Endothelial cell of umbilical vein (primary cell): ENCODE data around the gene SLC30A4. TPM values are rescaled to one million over a fixed set of nuclear protein-coding genes. Genes with fewer than 3 reads are reported as not detected.

Experiments
- BruUV-seq: library from RNA; stranded (reverse); fragments of 400-500 nt; replicated peaks from 2 replicates; lab custom pipeline; 2021; lab: Mats Ljungman, UMichigan
- CTCF ChIA-PET: fragments of 300-600, 350-600 bp; sonication (Branson Sonifier 250); formaldehyde crosslinking; loops from one replicate; lab custom pipeline; 2021; ENCODE audit warnings: antibody characterized with exemption, inconsistent platforms; lab: Charles Lee
- POLR2A ChIA-PET: fragments of 300-600, 350-600 bp; sonication (Branson Sonifier 250); formaldehyde crosslinking; loops from one replicate; lab custom pipeline; 2021; ENCODE audit warnings: antibody characterized with exemption, inconsistent platforms; lab: Charles Lee
- DNase-seq: peaks from one replicate; pipeline ENCODE4 v3.0.0-alpha.2; 2011; ENCODE audit warnings: low read depth, low spot score
- FAIRE-seq: peaks from 2 replicates; lab custom pipeline; 2011; peaks lifted over from hg19 to GRCh38; lab: Jason Lieb, UNC
- H2AFZ ChIP-seq: 2 replicates; pipeline ENCODE4 v1.6.0; 2012; ENCODE audit warnings: low read depth, low read length, control low read depth, inconsistent platforms
- H3K27ac ChIP-seq: 2 replicates; pipeline ENCODE4 v1.5.1; 2011; ENCODE audit warnings: low read depth, mild to moderate bottlenecking, control low read depth, low read length, moderate library complexity; ENCODE audit not compliant: insufficient read depth
- H3K27me3 ChIP-seq, 2 experiments: 2 replicates each; pipeline versions ENCODE4 v1.6.0 to v1.6.1; 2011; ENCODE audit warnings: low read length in 2 of 2, mixed read lengths in 1 of 2; ENCODE audit not compliant: control insufficient read depth in 2 of 2, insufficient read depth in 2 of 2
- H3K36me3 ChIP-seq, 2 experiments: 2 replicates in 1 of 2; 3 replicates in 1 of 2; pipeline ENCODE4 v1.5.1; 2011; ENCODE audit warnings: low read length in 2 of 2, mild to moderate bottlenecking in 1 of 2, moderate library complexity in 1 of 2; ENCODE audit not compliant: control insufficient read depth in 2 of 2, insufficient read depth in 2 of 2; ENCODE audit errors: extremely low read depth in 1 of 2
- H3K4me1 ChIP-seq: 3 replicates; pipeline ENCODE4 v1.5.1; 2011; ENCODE audit warnings: mild to moderate bottlenecking, low read length; ENCODE audit not compliant: control insufficient read depth, insufficient read depth; ENCODE audit errors: extremely low read depth
- H3K4me2 ChIP-seq: 2 replicates; pipeline ENCODE4 v1.6.1; 2011; ENCODE audit warnings: low read length, control low read depth, mixed read lengths; ENCODE audit not compliant: insufficient read depth
- H3K4me3 ChIP-seq, 3 experiments: fragments of 200-600 bp in 1 of 3; sonication (generic), shearing (Covaris generic) in 1 of 3; replicated peaks in 1 of 3; 2 replicates each; pipeline ENCODE4 v1.5.1; 2011 to 2016; ENCODE audit warnings: control low read depth in 3 of 3, low read length in 3 of 3, mild to moderate bottlenecking in 2 of 3, inconsistent platforms in 1 of 3, low read depth in 1 of 3, moderate library complexity in 1 of 3; ENCODE audit not compliant: insufficient read depth in 1 of 3
- H3K79me2 ChIP-seq: 2 replicates; pipeline ENCODE4 v1.6.0; 2012; ENCODE audit warnings: low read length, inconsistent platforms; ENCODE audit not compliant: control insufficient read depth, insufficient read depth
- H3K9ac ChIP-seq: replicated peaks from 2 replicates; pipeline ENCODE3; 2011; ENCODE audit warnings: low read length, control low read depth; ENCODE audit not compliant: insufficient read depth; ENCODE audit errors: extremely low read depth
- H3K9me1 ChIP-seq: replicated peaks from 3 replicates; pipeline ENCODE4 v1.6.0; 2011; ENCODE audit warnings: mild to moderate bottlenecking, low read length; ENCODE audit not compliant: control insufficient read depth, insufficient read depth; ENCODE audit errors: extremely low read depth
- H3K9me3 ChIP-seq: replicated peaks from 2 replicates; pipeline ENCODE4 v1.5.1; 2012; ENCODE audit warnings: low read length, inconsistent platforms; ENCODE audit not compliant: control insufficient read depth, insufficient read depth
- H4K20me1 ChIP-seq: replicated peaks from 2 replicates; pipeline ENCODE3; 2011; ENCODE audit warnings: mild to moderate bottlenecking, low read length; ENCODE audit not compliant: control insufficient read depth, insufficient read depth; ENCODE audit errors: extremely low read depth
- CTCF ChIP-seq, 2 donors: IDR thresholded peaks; 1 replicate in 1 of 2; 2 replicates in 1 of 2; pipeline ENCODE4 v1.5.1; 2011; ENCODE audit warnings: low read length in 2 of 2, mild to moderate bottlenecking in 2 of 2, moderate library complexity in 2 of 2, control low read depth in 1 of 2, inconsistent platforms in 1 of 2, low read depth in 1 of 2; ENCODE audit not compliant: insufficient read depth in 1 of 2; ENCODE audit errors: extremely low read depth in 1 of 2
- EZH2 ChIP-seq: IDR thresholded peaks from 2 replicates; pipeline ENCODE4 v1.6.1; 2012; ENCODE audit warnings: borderline replicate concordance, low read depth, mild to moderate bottlenecking, moderate library complexity, low read length, inconsistent platforms; ENCODE audit not compliant: severe bottlenecking
- MAX ChIP-seq: IDR thresholded peaks from 2 replicates; pipeline ENCODE4 v1.6.1; 2011; ENCODE audit not compliant: insufficient read depth, insufficient read length
- MYC ChIP-seq: IDR thresholded peaks from one replicate; pipeline ENCODE4 v1.6.1; 2011; ENCODE audit warnings: mild to moderate bottlenecking, low read depth, low read length
- POLR2AphosphoS5 ChIP-seq: IDR thresholded peaks from 2 replicates; pipeline ENCODE4 v1.6.1; 2012; ENCODE audit warnings: low read depth, mild to moderate bottlenecking, control low read depth, low read length, moderate library complexity; ENCODE audit not compliant: insufficient read depth
- dilution Hi-C: fragments of 300-500 bp; cut with MboI; formaldehyde crosslinking; loops from one replicate; pipeline ENCODE4 v1.15.0; 2019; ENCODE audit warnings: low sequenced_read_pairs; ENCODE audit not compliant: extremely low pct_ligation_motif_present
- intact Hi-C: fragments of 100-400 bp; cut with micrococcal nuclease; formaldehyde crosslinking; loops from one replicate; pipeline ENCODE4 v1.10.0; 2022
- polyA plus RNA-seq, 4 experiments: library from polyadenylated mRNA; depleted of rRNA in 3 of 4; stranded (reverse) in 3 of 4; unstranded in 1 of 4; fragments of >200 nt; gene quantifications; 2 replicates each; pipeline versions ENCODE4 v1.2.1 to v1.2.3, GENCODE V29; 2011 to 2012; ENCODE audit warnings: missing spikeins in 1 of 4
- total RNA-seq: library from RNA; stranded (reverse); gene quantifications from 2 replicates; pipeline ENCODE4 v1.2.3, GENCODE V29; 2021

Gene SLC30A4
- total and polyA plus RNA-seq, 2 donors (not counting 3 experiments of a cell fraction or from before 2014, with no cell fraction given), result 2.7 to 3.9 TPM

GRCh38 chr15:45486317-45486716, 36.2 kb downstream of the SLC30A4 start:
- CTCF ChIA-PET, result no interaction called here
- H3K79me2 ChIP-seq, result no peaks in the 10 kb centered on the region
- H2AFZ ChIP-seq, result no peak overlapping the region
- POLR2A ChIA-PET, result no interaction called here
- H3K36me3 ChIP-seq, result no peaks in the 10 kb centered on the region
- BruUV-seq, result no TSS peak
- H4K20me1 ChIP-seq, result no peaks in the 10 kb centered on the region
- no peak overlapping the region for H3K27ac ChIP-seq
- H3K27me3 ChIP-seq, result no peaks in the 10 kb centered on the region
- no peaks in the 10 kb centered on the region for H3K9me3 ChIP-seq
- H3K9ac ChIP-seq, result no peak overlapping the region
- DNase-seq, result no peak
- no peaks in the 10 kb centered on the region for H3K4me1 ChIP-seq
- intact Hi-C loops, result no loop called here
- TF ChIP-seq MYC (no peak), MAX (no peak), EZH2 (no peak)
- dilution Hi-C loops, result no loop called here
- FAIRE-seq, result no peak
- H3K9me1 ChIP-seq, result no peaks in the 10 kb centered on the region
- H3K4me2 ChIP-seq, result no peak overlapping the region
- no peak overlapping the region for H3K4me3 ChIP-seq

- Histone ChIP-seq H3K9ac (no peak overlapping the region), H4K20me1 (no peaks in the 10 kb centered on the region), H3K27me3 (no peaks in the 10 kb centered on the region), H3K27ac (no peak overlapping the region), H2AFZ (no peak overlapping the region), H3K9me1 (no peaks in the 10 kb centered on the region), H3K4me1 (no peaks in the 10 kb centered on the region), H3K4me2 (no peak overlapping the region), H3K9me3 (no peaks in the 10 kb centered on the region), H3K79me2 (no peaks in the 10 kb centered on the region), H3K36me3 (no peaks in the 10 kb centered on the region), H3K4me3 (no peak overlapping the region)
- DNase-seq, result no peak
- no peak for FAIRE-seq
- intact Hi-C loops, result no loop called here
- dilution Hi-C loops, result no loop called here
- TF ChIP-seq POLR2AphosphoS5 (no peak), EZH2 (no peak), MYC (no peak), CTCF (IDR thresholded peaks at IDR 0.05; ENCODE audit: extremely low read depth in 1 of 2, insufficient read depth in 1 of 2, low read depth in 1 of 2, low read length in 2 of 2) (no peak)
- POLR2A ChIA-PET, result interaction anchor here (0.7 kb wide), 1 partner anchor 55 kb away, joined by 6 read pairs; no protein-coding TSS in a partner anchor
- no TSS peak for BruUV-seq
- CTCF ChIA-PET, result interaction anchor here (0.7 to 1.3 kb wide), 3 partner anchors 29 to 130 kb away, joined by 3 to 5 read pairs (median 3); no protein-coding TSS in a partner anchor
Measured at GRCh38 chr15:45481135-45481534, 41.4 kb downstream of the SLC30A4 start.
